Lower lobe of right lung (tissue), 2 donors: Measurements from ENCODE around the gene EXD1. TPM values are rescaled to one million over a fixed set of nuclear protein-coding genes. Genes with fewer than 3 reads are reported as not detected.
A peak's percentile ranks its signal among the peaks of the same experiment; 100 is the strongest.
"Not testable (repeated sequence)": the region's sequence is repeated elsewhere in the genome, so short reads cannot be mapped to it uniquely, and the experiment has no call there.

Source experiments
- ATAC-seq, 2 donors: fragments of 200-7000 bp; cut with Tn5 transposase; one replicate each; pipeline ENCODE4 v1.9.1; 2020 to 2022; ENCODE audit warnings: mild to moderate bottlenecking in 2 of 2, moderate library complexity in 2 of 2
- DNase-seq: peaks from one replicate; pipeline ENCODE4 v3.0.0-alpha.2; 2020
- H3K27ac ChIP-seq: fragments of 200-600 bp; one replicate; pipeline ENCODE4 v1.8.0; 2022
- H3K27me3 ChIP-seq: fragments of 200-600 bp; one replicate; pipeline ENCODE4 v1.8.0; 2022; ENCODE audit warnings: low read depth
- H3K36me3 ChIP-seq: fragments of 200-600 bp; one replicate; pipeline ENCODE4 v1.8.0; 2022; ENCODE audit warnings: mild to moderate bottlenecking
- H3K4me1 ChIP-seq: fragments of 200-600 bp; one replicate; pipeline ENCODE4 v1.8.0; 2022
- H3K4me3 ChIP-seq: fragments of 200-600 bp; one replicate; pipeline ENCODE4 v1.8.0; 2022; ENCODE audit warnings: mild to moderate bottlenecking
- H3K9me3 ChIP-seq: fragments of 200-600 bp; one replicate; pipeline ENCODE4 v1.8.0; 2022
- intact Hi-C: fragments of 100-400 bp; cut with DNase I; formaldehyde crosslinking; loops from one replicate; pipeline ENCODE4 v1.11.0; 2022
- total RNA-seq: library from RNA; stranded (reverse); fragmentation: NEBNext Ultra II Directional; extraction: Animal tissue kit (Norgen Biotek cat#: 25700); gene quantifications from one replicate; pipeline ENCODE4 v1.2.1, GENCODE V29; 2021
- TF ChIP-seq, protein P1 (sequence below): fragments of 200-600 bp; IDR thresholded peaks from one replicate; pipeline ENCODE4 v1.8.0; 2022; ENCODE audit warnings: antibody characterized with exemption, mild to moderate bottlenecking
- donor health status: DM: no; HTN: yes; CAD: no; lungs with severe emphysema.

EXD1 gene
- total RNA-seq, 1 donor from 2014 or later = not detected

DNA sequence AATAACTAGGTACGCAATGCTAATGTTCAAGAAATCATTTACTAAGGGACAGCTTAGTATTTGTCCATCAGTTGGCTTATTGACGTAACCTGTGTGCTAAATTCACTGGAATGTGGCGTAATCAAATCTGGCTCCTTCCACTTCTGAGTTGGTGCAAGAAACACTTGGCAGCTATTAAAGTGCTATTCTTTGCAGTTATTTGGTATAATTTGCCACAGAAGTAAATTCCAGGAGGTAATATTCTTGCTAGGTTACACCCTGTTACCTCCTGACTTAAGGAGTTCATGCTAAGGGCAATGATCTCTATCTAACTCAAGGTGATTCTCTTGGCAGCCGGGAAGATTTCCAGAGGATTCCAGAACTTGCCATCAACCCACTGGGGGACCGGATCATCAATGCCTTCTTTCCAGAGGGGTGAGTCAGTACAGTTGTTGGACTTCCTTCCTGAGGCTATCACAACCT is 26.1 kb upstream of the EXD1 start:
- intact Hi-C loops = no loop called here
- Histone ChIP-seq H3K27me3 (no peaks in the 10 kb centered on the region), H3K4me3 (no peak overlapping the region), H3K4me1 (peaks cover 27% of the 10 kb centered on the region), H3K36me3 (peaks cover 31% of the 10 kb centered on the region), H3K27ac (peak overlapping the region; percentile 54), H3K9me3 (no peaks in the 10 kb centered on the region)
- no peak for DNase-seq
- TF ChIP-seq, protein P1, sequence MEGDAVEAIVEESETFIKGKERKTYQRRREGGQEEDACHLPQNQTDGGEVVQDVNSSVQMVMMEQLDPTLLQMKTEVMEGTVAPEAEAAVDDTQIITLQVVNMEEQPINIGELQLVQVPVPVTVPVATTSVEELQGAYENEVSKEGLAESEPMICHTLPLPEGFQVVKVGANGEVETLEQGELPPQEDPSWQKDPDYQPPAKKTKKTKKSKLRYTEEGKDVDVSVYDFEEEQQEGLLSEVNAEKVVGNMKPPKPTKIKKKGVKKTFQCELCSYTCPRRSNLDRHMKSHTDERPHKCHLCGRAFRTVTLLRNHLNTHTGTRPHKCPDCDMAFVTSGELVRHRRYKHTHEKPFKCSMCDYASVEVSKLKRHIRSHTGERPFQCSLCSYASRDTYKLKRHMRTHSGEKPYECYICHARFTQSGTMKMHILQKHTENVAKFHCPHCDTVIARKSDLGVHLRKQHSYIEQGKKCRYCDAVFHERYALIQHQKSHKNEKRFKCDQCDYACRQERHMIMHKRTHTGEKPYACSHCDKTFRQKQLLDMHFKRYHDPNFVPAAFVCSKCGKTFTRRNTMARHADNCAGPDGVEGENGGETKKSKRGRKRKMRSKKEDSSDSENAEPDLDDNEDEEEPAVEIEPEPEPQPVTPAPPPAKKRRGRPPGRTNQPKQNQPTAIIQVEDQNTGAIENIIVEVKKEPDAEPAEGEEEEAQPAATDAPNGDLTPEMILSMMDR = no peak
- ATAC-seq = peak; percentile 81 to 88

DNA sequence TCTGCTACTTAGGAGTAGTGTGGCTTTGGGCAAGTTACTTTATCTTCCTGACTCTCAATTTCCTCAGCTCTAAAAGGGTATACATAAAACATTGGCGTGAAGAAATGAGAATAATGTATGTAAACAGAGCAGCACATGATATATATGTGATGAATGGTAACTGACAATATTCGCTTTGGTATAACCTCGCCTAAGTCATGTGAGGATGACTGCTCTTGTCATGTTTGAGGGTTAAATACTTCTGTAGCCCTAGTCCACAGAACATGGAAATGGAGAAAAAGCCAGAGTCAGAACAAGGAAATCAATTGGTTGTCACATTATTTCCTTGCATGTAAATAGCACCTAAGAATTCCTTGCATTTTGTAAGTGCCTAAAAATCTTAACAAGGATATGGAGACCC is 25.5 kb upstream of the EXD1 start:
- H3K4me1 ChIP-seq = peaks cover 31% of the 10 kb centered on the region
- H3K4me3 ChIP-seq = no peak overlapping the region
- intact Hi-C loops = no loop called here
- DNase-seq (no peak), ATAC-seq (no peak)
- peaks cover 31% of the 10 kb centered on the region for H3K36me3 ChIP-seq
- H3K27me3 ChIP-seq = no peaks in the 10 kb centered on the region
- TF ChIP-seq, protein P1 = no peak
- peak overlapping the region; percentile 54 for H3K27ac ChIP-seq
- no peaks in the 10 kb centered on the region for H3K9me3 ChIP-seq

DNA sequence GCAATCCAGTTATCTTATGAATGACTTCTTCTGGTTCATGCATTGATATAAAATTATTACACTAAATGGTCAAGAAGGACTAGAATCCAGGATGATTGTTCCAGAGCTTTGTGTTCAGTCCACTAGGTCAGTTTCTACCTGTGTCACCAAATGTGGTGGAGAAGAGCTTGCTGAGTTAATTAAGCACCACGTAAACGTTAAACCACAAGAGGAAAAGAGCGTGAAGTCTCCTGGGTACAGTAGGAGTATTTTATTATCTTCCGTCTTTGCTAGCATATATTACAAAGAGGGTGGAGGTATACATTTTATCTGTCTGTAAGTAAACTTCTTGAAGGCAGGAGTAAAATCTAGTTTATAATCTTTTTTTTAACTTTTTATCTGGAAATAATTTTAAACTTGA is 24.0 kb upstream of the EXD1 start:
- H3K27me3 ChIP-seq = no peaks in the 10 kb centered on the region
- no peaks in the 10 kb centered on the region for H3K9me3 ChIP-seq
- no peak overlapping the region for H3K27ac ChIP-seq
- TF ChIP-seq, protein P1 = no peak
- DNase-seq = no peak
- H3K36me3 ChIP-seq = peaks cover 31% of the 10 kb centered on the region
- no peak for ATAC-seq
- H3K4me3 ChIP-seq = no peak overlapping the region
- intact Hi-C loops = no loop called here
- H3K4me1 ChIP-seq = peaks cover 34% of the 10 kb centered on the region

DNA sequence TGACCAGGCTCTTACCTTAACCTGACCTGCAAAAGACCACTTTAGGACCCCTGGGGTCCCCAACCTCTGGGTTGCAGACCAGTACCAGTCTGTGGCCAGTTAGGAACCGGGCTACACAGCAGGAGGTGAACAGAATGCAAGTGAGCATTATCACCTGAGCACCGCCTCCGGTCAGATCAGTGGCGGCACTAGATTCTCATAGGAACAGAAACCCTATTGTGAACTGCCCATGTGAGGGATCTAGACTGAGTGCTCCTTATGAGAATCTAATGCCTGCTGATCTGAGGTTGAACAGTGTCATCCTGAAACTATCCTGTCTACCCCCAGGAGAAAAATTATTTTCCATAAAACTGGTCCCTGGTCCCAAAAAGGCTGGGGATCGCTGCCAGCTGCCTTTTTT is 20.9 kb upstream of the EXD1 start:
- no peak overlapping the region for H3K27ac ChIP-seq
- H3K9me3 ChIP-seq = no peaks in the 10 kb centered on the region
- intact Hi-C loops = no loop called here
- no peak for DNase-seq
- H3K27me3 ChIP-seq = no peaks in the 10 kb centered on the region
- peaks cover 25% of the 10 kb centered on the region for H3K36me3 ChIP-seq
- ATAC-seq = no peak
- peaks cover 11% of the 10 kb centered on the region for H3K4me1 ChIP-seq
- H3K4me3 ChIP-seq = no peak overlapping the region
- TF ChIP-seq, protein P1 = no peak

DNA sequence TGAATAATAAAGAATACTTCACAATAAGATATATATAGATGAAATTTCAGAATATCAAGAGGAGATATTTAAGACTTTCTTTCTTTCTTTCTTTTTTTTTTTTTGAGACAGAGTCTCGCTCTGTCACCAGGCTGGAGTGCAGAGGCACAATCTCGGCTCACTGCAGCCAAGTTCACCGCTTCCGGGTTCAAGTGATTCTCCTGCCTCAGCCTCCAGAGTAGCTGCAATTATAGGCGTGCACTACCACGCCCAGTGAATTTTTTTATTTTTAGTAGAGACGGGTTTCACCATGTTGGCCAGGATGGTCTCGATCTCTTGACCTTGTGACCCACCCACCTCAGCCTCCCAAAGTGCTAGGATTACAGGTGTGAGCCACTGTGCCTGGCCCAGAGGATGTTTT is 20.2 kb upstream of the EXD1 start:
- ATAC-seq, DNase-seq, H3K9me3 ChIP-seq, intact Hi-C loops, H3K4me3 ChIP-seq, H3K27me3 ChIP-seq: not testable (repeated sequence)
- peaks cover 29% of the 10 kb centered on the region for H3K36me3 ChIP-seq
- H3K4me1 ChIP-seq = peaks cover 11% of the 10 kb centered on the region
- H3K27ac ChIP-seq = peak overlapping the region; percentile 22

DNA sequence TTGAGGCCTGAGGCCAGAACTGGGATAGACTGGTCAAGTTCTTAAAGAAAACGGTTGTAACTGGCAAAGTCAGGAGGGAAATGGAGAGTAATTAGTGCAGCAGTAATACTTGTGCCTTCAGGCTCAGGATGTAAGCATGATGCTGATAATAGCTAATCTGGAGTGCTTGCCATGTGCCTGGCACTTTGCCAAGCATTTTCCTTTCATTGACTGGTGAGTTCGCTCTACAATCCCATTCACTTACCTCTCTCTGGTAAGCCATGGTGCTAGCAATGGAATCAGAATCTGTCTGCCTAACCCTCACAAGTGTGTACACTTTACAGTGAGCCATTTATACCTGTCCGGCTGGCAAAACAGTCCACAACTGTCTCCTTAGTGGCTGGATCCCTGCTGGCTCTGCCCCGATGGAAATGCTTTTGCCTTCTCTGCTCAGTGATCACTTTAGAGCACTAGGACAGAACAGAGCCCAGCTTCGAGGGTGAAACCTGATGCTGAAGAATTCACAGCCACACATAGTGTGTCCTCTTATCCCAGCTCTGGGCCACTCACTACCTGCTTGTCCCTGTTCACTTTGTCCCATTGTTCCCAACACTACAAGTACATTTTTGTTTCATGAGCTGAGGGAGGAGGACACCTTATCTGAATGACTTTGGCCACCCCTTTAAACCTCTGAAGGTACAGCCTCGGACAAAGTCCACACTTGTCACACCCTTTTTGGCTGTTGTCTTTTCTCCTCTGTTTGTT is 10.8 kb upstream of the EXD1 start:
- ATAC-seq (peak in 1 of 2 donors; percentile 71), DNase-seq (no peak)
- H3K36me3 ChIP-seq = peaks cover 43% of the 10 kb centered on the region
- no peak overlapping the region for H3K4me3 ChIP-seq
- H3K9me3 ChIP-seq = no peaks in the 10 kb centered on the region
- H3K4me1 ChIP-seq = peaks cover 9% of the 10 kb centered on the region
- intact Hi-C loops = no loop called here
- H3K27ac ChIP-seq = no peak overlapping the region
- no peaks in the 10 kb centered on the region for H3K27me3 ChIP-seq
- TF ChIP-seq, protein P1 = no peak
